Measurements from ENCODE around the gene RALB.

The RALB gene

GRCh38 chr2:120322329-120322728, 69.7 kb downstream of the RALB start:
- H3K23ac ChIP-seq (ENCODE audit: low read length in 2 of 2) = no peak overlapping the region
- no peak overlapping the region for H3K18ac ChIP-seq (ENCODE audit: low read depth in 1 of 2, low read length in 2 of 2)
- peaks cover 1% of the 10 kb centered on the region for H3K4me1 ChIP-seq (ENCODE audit: control insufficient read depth, insufficient read depth, low read depth, low read length)
- no peak overlapping the region for H2BK12ac ChIP-seq (ENCODE audit: low read length in 2 of 2)
- H3K4me3 ChIP-seq (ENCODE audit: insufficient read depth in 1 of 2, low read depth in 1 of 2, low read length in 2 of 2) = no peak overlapping the region
- no peak overlapping the region for H3K27ac ChIP-seq (ENCODE audit: low read length, poor library complexity, severe bottlenecking)
- no peak for DNase-seq
- H3K4ac ChIP-seq (ENCODE audit: low read depth in 1 of 2, low read length in 2 of 2) = no peak overlapping the region
- H3K79me1 ChIP-seq (replicated peaks; ENCODE audit: low read length, poor library complexity, severe bottlenecking) = no peaks in the 10 kb centered on the region
- H3K27me3 ChIP-seq (ENCODE audit: control insufficient read depth in 1 of 2, insufficient read depth in 1 of 2, low read length in 2 of 2) = peaks cover 23 to 53% of the 10 kb centered on the region in 2 experiments
- H2AK5ac ChIP-seq (ENCODE audit: low read length, severe bottlenecking) = no peak overlapping the region
- H4K8ac ChIP-seq (ENCODE audit: low read length) = no peak overlapping the region
- H3K36me3 ChIP-seq (ENCODE audit: control insufficient read depth in 1 of 2, insufficient read depth in 2 of 2, low read depth in 1 of 2, low read length in 2 of 2) = no peaks in the 10 kb centered on the region
- H3K14ac ChIP-seq (ENCODE audit: low read length in 2 of 2) = no peak overlapping the region
- H2BK15ac ChIP-seq (ENCODE audit: low read depth, poor library complexity, severe bottlenecking) = no peak overlapping the region
- no peak overlapping the region for H2AFZ ChIP-seq (ENCODE audit: low read depth, low read length)
- no peaks in the 10 kb centered on the region for H3K9me3 ChIP-seq (ENCODE audit: control insufficient read depth, low read length)
- no peak overlapping the region for H2BK5ac ChIP-seq (ENCODE audit: low read depth, low read length, poor library complexity, severe bottlenecking)
- H3K4me2 ChIP-seq (ENCODE audit: low read length, poor library complexity, severe bottlenecking) = no peak overlapping the region
- WGBS = 88% methylated on average over 6 of the region's 7 CpGs
- no peak overlapping the region for H2BK120ac ChIP-seq (ENCODE audit: low read depth, low read length)
- H3K9ac ChIP-seq (ENCODE audit: low read length) = no peak overlapping the region
- H4K91ac ChIP-seq (ENCODE audit: low read length) = no peak overlapping the region

- Histone ChIP-seq H3K14ac (ENCODE audit: low read length in 2 of 2) (no peak overlapping the region), H2AK5ac (ENCODE audit: low read length, severe bottlenecking) (no peak overlapping the region), H3K79me1 (replicated peaks; ENCODE audit: low read length, poor library complexity, severe bottlenecking) (no peaks in the 10 kb centered on the region), H2AFZ (ENCODE audit: low read depth, low read length) (no peak overlapping the region), H3K23ac (ENCODE audit: low read length in 2 of 2) (no peak overlapping the region), H3K4me2 (ENCODE audit: low read length, poor library complexity, severe bottlenecking) (no peak overlapping the region), H3K4me3 (ENCODE audit: insufficient read depth in 1 of 2, low read depth in 1 of 2, low read length in 2 of 2) (no peak overlapping the region), H3K9ac (ENCODE audit: low read length) (peak overlapping the region; percentile 32), H3K18ac (ENCODE audit: low read depth in 1 of 2, low read length in 2 of 2) (no peak overlapping the region), H2BK15ac (ENCODE audit: low read depth, poor library complexity, severe bottlenecking) (no peak overlapping the region), H3K36me3 (ENCODE audit: control insufficient read depth in 1 of 2, insufficient read depth in 2 of 2, low read depth in 1 of 2, low read length in 2 of 2) (no peaks in the 10 kb centered on the region), H3K27me3 (ENCODE audit: control insufficient read depth in 1 of 2, insufficient read depth in 1 of 2, low read length in 2 of 2) (peaks cover 31 to 54% of the 10 kb centered on the region in 2 experiments), H4K91ac (ENCODE audit: low read length) (no peak overlapping the region), H4K8ac (ENCODE audit: low read length) (no peak overlapping the region), H2BK5ac (ENCODE audit: low read depth, low read length, poor library complexity, severe bottlenecking) (no peak overlapping the region), H3K27ac (ENCODE audit: low read length, poor library complexity, severe bottlenecking) (no peak overlapping the region), H3K4me1 (ENCODE audit: control insufficient read depth, insufficient read depth, low read depth, low read length) (peaks cover 1% of the 10 kb centered on the region), H3K9me3 (ENCODE audit: control insufficient read depth, low read length) (no peaks in the 10 kb centered on the region), H2BK120ac (ENCODE audit: low read depth, low read length) (no peak overlapping the region), H2BK12ac (ENCODE audit: low read length in 2 of 2) (no peak overlapping the region), H3K4ac (ENCODE audit: low read depth in 1 of 2, low read length in 2 of 2) (no peak overlapping the region)
- DNase-seq = no peak
- 74% methylated on average over 10 of the region's 10 CpGs for WGBS
These were observed 70.6 kb downstream of the RALB start for GRCh38 chr2:120323214-120323613.

- no peak overlapping the region for H3K23ac ChIP-seq (ENCODE audit: low read length in 2 of 2)
- H3K4me1 ChIP-seq (ENCODE audit: control insufficient read depth, insufficient read depth, low read depth, low read length) = peaks cover 1% of the 10 kb centered on the region
- H2BK120ac ChIP-seq (ENCODE audit: low read depth, low read length) = no peak overlapping the region
- no peak overlapping the region for H2BK15ac ChIP-seq (ENCODE audit: low read depth, poor library complexity, severe bottlenecking)
- H2BK5ac ChIP-seq (ENCODE audit: low read depth, low read length, poor library complexity, severe bottlenecking) = no peak overlapping the region
- no peaks in the 10 kb centered on the region for H3K9me3 ChIP-seq (ENCODE audit: control insufficient read depth, low read length)
- H3K4me3 ChIP-seq (ENCODE audit: insufficient read depth in 1 of 2, low read depth in 1 of 2, low read length in 2 of 2) = no peak overlapping the region
- H3K14ac ChIP-seq (ENCODE audit: low read length in 2 of 2) = no peak overlapping the region
- no peaks in the 10 kb centered on the region for H3K79me1 ChIP-seq (replicated peaks; ENCODE audit: low read length, poor library complexity, severe bottlenecking)
- 74% methylated on average over 9 of the region's 10 CpGs for WGBS
- H4K91ac ChIP-seq (ENCODE audit: low read length) = no peak overlapping the region
- H3K27me3 ChIP-seq (ENCODE audit: control insufficient read depth in 1 of 2, insufficient read depth in 1 of 2, low read length in 2 of 2) = peaks cover 38 to 52% of the 10 kb centered on the region in 2 experiments
- no peak overlapping the region for H2AK5ac ChIP-seq (ENCODE audit: low read length, severe bottlenecking)
- H3K36me3 ChIP-seq (ENCODE audit: control insufficient read depth in 1 of 2, insufficient read depth in 2 of 2, low read depth in 1 of 2, low read length in 2 of 2) = no peaks in the 10 kb centered on the region
- H3K18ac ChIP-seq (ENCODE audit: low read depth in 1 of 2, low read length in 2 of 2) = no peak overlapping the region
- H3K9ac ChIP-seq (ENCODE audit: low read length) = no peak overlapping the region
- H3K27ac ChIP-seq (ENCODE audit: low read length, poor library complexity, severe bottlenecking) = no peak overlapping the region
- no peak overlapping the region for H3K4me2 ChIP-seq (ENCODE audit: low read length, poor library complexity, severe bottlenecking)
- no peak overlapping the region for H2AFZ ChIP-seq (ENCODE audit: low read depth, low read length)
- H4K8ac ChIP-seq (ENCODE audit: low read length) = no peak overlapping the region
- H3K4ac ChIP-seq (ENCODE audit: low read depth in 1 of 2, low read length in 2 of 2) = no peak overlapping the region
- DNase-seq = no peak
- H2BK12ac ChIP-seq (ENCODE audit: low read length in 2 of 2) = no peak overlapping the region
These were observed 71.3 kb downstream of the RALB start for GRCh38 chr2:120323807-120324399.

GRCh38 chr2:120324933-120325332, 72.3 kb downstream of the RALB start:
- no peak overlapping the region for H2BK12ac ChIP-seq (ENCODE audit: low read length in 2 of 2)
- H3K27me3 ChIP-seq (ENCODE audit: control insufficient read depth in 1 of 2, insufficient read depth in 1 of 2, low read length in 2 of 2) = peaks cover 42 to 52% of the 10 kb centered on the region in 2 experiments
- H3K27ac ChIP-seq (ENCODE audit: low read length, poor library complexity, severe bottlenecking) = no peak overlapping the region
- no peak overlapping the region for H2BK5ac ChIP-seq (ENCODE audit: low read depth, low read length, poor library complexity, severe bottlenecking)
- H2AFZ ChIP-seq (ENCODE audit: low read depth, low read length) = no peak overlapping the region
- H3K14ac ChIP-seq (ENCODE audit: low read length in 2 of 2) = no peak overlapping the region
- no peak overlapping the region for H3K9ac ChIP-seq (ENCODE audit: low read length)
- no peaks in the 10 kb centered on the region for H3K9me3 ChIP-seq (ENCODE audit: control insufficient read depth, low read length)
- no peak for DNase-seq
- H3K4me1 ChIP-seq (ENCODE audit: control insufficient read depth, insufficient read depth, low read depth, low read length) = peaks cover 1% of the 10 kb centered on the region
- H3K79me1 ChIP-seq (replicated peaks; ENCODE audit: low read length, poor library complexity, severe bottlenecking) = no peaks in the 10 kb centered on the region
- no peak overlapping the region for H2BK15ac ChIP-seq (ENCODE audit: low read depth, poor library complexity, severe bottlenecking)
- no peak overlapping the region for H3K23ac ChIP-seq (ENCODE audit: low read length in 2 of 2)
- H3K4me3 ChIP-seq (ENCODE audit: insufficient read depth in 1 of 2, low read depth in 1 of 2, low read length in 2 of 2) = no peak overlapping the region
- H4K91ac ChIP-seq (ENCODE audit: low read length) = no peak overlapping the region
- H3K4me2 ChIP-seq (ENCODE audit: low read length, poor library complexity, severe bottlenecking) = no peak overlapping the region
- H4K8ac ChIP-seq (ENCODE audit: low read length) = no peak overlapping the region
- H2AK5ac ChIP-seq (ENCODE audit: low read length, severe bottlenecking) = no peak overlapping the region
- no peaks in the 10 kb centered on the region for H3K36me3 ChIP-seq (ENCODE audit: control insufficient read depth in 1 of 2, insufficient read depth in 2 of 2, low read depth in 1 of 2, low read length in 2 of 2)
- no peak overlapping the region for H2BK120ac ChIP-seq (ENCODE audit: low read depth, low read length)
- no peak overlapping the region for H3K18ac ChIP-seq (ENCODE audit: low read depth in 1 of 2, low read length in 2 of 2)
- 92% methylated on average over 5 of the region's 7 CpGs for WGBS
- H3K4ac ChIP-seq (ENCODE audit: low read depth in 1 of 2, low read length in 2 of 2) = no peak overlapping the region

All from mesenchymal stem cell (in vitro differentiated cells and primary cell).